AG09319 (cell line): ENCODE data around the gene CD300C.

Experiments
- DNase-seq: peaks from one replicate; pipeline ENCODE4 v3.0.0-alpha.2; 2010; ENCODE audit warnings: low read depth; ENCODE audit errors: extremely low read depth
- CTCF ChIP-seq: IDR thresholded peaks from 2 replicates; pipeline ENCODE4 v1.5.1; 2011; ENCODE audit warnings: low read depth, mild to moderate bottlenecking, inconsistent platforms, low read length, moderate library complexity

The CD300C gene

DNA sequence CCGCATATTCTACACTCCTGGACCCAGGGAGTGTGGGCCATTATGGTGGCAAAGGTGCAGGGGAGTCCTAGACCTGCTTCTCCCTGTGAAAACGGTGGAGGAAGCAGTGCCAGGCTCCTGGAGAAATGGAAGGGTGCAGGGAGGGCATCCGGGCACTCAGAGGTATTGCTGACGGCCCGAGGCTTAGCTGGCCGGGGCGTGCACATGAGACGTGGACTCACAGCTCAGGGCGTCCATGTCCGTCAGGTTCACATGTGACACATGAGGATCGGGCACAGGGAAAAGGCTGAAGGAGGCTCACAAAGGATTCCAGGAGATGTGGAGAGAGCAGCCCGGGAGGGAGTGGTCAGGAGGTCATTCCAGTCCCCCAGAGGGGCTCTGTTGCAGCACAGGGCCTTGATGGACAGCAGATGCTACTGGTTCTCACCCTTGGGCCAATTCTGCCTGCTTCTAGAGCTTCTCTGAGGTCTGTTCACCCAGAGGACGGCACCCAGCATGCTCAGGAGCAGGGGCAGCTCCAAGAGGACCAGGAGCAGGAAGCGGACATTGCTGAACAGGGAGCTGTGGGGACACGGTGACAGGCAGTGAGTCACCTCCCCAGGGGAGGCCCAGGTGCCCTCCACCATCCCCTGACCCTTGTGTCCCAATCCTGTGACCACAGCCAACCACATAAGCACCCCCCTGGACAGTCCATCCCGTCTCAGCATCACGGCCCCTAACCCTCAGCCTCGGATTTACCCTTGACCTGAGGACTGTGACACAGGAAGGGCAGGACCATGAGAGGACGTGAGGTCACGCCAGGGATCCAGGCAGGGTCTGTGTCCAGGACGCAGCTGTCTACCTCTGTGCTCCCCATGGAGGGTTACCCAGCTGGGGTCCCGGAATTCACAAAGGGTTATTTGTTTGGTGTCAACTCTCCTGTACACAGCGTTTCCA is 4.5 kb downstream of the CD300C start:
- no peak for DNase-seq

DNA sequence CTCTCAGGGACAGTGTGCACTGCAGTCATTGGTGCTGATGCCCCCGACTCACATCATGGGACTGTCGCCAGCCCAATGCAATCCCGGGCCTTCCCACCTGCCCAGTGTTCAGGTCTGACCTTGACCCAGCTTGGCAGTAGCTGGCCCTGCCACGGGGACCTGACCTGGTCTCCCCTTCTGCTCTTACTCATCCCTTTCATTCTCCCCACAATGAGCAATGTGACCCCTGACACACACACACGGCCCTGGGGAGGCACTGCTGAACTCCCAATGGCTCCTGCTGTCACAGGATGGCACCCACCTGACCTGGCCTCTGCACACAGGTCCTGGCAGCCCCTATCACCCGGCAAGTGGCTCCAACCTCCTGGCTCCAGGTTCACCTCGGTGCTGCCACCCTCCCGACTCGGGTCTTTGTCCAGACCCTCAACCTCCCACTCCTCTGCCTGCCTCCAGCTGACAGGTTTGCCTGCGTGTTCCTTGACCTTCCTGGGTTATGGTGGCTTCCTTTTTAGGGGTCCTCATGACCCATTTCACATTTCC is 6.6 kb downstream of the CD300C start:
- DNase-seq: no peak
- no peak for TF ChIP-seq CTCF

More for the DNA sequence above, 4.5 kb downstream of the CD300C start:
- no peak for TF ChIP-seq CTCF

DNA sequence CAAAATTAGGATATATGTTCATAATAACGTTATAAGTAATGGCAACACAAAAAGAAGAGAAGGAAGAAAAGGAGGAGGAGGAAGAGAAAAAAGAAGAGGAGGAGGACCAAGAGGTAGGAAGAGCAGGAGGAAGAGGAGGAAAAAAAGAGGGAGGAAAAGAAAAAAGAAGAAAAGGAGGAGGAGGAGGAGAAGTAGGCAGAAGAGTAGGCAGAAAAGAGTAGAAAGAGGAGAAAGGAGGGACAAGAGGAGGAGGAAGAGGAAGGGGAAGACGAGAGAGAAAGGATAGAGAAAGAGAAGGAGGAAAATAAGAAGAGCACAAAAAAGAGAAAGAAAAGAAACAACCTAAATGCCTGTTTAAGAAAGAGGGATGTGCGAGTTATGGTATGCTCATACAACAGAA is 9.0 kb downstream of the CD300C start:
- DNase-seq: no peak
- no peak for TF ChIP-seq CTCF

DNA sequence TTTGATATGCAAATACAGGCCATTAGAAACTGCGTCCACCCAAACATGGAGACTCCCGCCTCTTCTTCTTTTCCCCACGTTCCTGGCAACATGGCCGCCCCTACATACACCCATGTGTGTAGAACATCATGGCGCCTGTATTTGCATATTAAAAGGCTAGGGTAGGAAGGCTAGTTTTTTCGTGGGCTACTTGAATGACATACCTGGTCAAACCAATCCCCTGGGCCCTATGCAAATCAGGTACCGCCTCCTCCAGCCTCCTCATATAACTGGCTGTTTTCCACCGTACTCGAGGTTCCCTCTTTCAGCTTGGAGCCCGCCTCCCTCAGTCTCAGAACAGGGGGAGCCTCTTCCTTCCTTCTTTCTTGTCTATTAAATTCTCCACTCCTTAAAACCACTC is 13.8 kb downstream of the CD300C start:
- DNase-seq: no peak
- no peak for TF ChIP-seq CTCF

- no peak for DNase-seq
- no peak for TF ChIP-seq CTCF
These were observed 14.6 kb downstream of the CD300C start, which contains the start of gene CD300LB for GRCh38 chr17:74531231-74531761. CD300LB (minus strand) TSS chr17:74531475; CDS start chr17:74531350, 125 bp downstream.

DNA sequence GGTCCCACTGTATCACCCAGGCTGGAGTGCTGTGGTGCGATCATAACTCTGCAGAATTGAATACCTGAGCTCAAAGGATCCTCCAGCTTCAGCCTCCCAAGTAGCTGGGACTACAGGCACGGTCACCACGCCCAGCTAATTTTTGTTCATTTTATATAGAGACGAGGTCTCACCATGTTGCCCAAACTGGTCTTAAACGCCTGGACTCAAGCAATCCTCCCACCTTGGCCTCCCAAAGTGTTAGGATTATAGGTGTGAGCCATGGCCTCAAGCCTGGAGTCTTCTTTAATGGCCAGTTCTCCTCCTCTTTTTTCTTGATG is 15.1 kb downstream of the CD300C start:
- no peak for DNase-seq
- TF ChIP-seq CTCF: no peak

DNA sequence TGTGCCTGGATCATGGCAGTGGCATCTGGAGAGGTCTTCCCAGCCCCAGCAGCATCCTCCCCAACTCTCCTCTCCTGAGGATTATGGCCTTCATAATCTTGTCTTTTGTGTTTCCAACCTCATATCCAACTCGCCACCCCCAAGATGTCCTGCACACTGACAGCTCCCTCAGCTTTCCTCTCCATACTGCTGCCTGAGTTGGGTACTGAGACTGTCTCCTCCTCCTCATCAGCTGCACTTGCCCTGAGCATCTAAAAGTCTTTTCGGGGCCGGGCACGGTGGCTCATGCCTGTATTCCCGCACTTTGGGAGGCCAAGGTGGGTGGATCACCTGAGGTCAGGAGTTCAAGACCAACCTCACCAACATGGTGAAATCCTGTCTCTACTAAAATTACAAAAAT is 16.7 kb downstream of the CD300C start:
- TF ChIP-seq CTCF: no peak
- DNase-seq: no peak
